Erythroblast (primary cell): ENCODE results near the gene ONECUT1.

Experiments used
- GATA1 ChIP-seq: IDR thresholded peaks from 2 replicates; pipeline ENCODE4 v1.6.1; 2011; ENCODE audit warnings: low read depth, mild to moderate bottlenecking, control low read depth, low read length, moderate library complexity
- POLR2A ChIP-seq: IDR thresholded peaks from 2 replicates; pipeline ENCODE4 v1.6.1; 2011; ENCODE audit warnings: mild to moderate bottlenecking, low read length

DNA sequence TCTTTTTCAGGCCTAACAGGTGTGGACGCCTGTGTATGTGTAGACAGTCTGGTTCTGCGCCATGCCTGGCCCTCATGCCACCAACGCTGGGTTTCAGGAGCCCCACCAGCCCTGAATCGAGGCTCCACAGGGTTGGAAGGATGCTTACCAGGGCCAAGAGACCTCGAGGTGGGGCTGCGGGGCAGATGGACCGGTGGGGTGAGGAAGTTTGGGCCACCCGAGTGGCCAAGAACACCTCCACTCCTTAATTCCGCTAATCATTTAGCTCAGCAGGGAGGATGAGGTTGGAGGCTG is 6.0 kb upstream of the ONECUT1 start:
- TF ChIP-seq POLR2A = no peak
- no peak for TF ChIP-seq GATA1
